Measurements from ENCODE around the gene CDK15.

DNA sequence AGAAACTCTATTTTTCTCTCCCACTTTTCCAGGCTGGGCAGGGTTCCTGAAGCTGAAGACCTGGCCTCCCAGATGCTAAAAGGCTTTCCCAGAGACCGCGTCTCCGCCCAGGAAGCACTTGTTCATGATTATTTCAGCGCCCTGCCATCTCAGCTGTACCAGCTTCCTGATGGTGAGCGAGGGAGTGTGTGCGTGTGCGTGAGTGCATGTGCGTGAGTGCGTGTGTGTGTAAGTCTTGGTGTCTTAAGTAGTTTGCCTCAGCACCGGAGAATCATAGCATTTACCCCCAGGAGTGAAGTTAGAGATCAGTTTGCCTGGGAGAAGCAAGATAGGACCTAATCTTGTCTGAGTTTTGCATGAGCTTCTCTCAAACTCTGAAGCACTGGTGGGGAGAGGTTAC is 73.7 kb downstream of the CDK15 start:
- TF ChIP-seq, protein P1, sequence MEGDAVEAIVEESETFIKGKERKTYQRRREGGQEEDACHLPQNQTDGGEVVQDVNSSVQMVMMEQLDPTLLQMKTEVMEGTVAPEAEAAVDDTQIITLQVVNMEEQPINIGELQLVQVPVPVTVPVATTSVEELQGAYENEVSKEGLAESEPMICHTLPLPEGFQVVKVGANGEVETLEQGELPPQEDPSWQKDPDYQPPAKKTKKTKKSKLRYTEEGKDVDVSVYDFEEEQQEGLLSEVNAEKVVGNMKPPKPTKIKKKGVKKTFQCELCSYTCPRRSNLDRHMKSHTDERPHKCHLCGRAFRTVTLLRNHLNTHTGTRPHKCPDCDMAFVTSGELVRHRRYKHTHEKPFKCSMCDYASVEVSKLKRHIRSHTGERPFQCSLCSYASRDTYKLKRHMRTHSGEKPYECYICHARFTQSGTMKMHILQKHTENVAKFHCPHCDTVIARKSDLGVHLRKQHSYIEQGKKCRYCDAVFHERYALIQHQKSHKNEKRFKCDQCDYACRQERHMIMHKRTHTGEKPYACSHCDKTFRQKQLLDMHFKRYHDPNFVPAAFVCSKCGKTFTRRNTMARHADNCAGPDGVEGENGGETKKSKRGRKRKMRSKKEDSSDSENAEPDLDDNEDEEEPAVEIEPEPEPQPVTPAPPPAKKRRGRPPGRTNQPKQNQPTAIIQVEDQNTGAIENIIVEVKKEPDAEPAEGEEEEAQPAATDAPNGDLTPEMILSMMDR (IDR thresholded peaks at IDR 0.05) = no peak
- TF ChIP-seq POLR2A (IDR thresholded peaks at IDR 0.05) (no peak), POLR2AphosphoS5 (IDR thresholded peaks at IDR 0.05) (no peak), EP300 (IDR thresholded peaks at IDR 0.05) (no peak)

All from gastroesophageal sphincter (tissue), 3 donors.